Suppressor macrophage (primary cell): ENCODE measurements around the gene ADAMTS7.
"Not testable (repeated sequence)": the region's sequence is repeated elsewhere in the genome, so short reads cannot be mapped to it uniquely, and the experiment has no call there.

Experiments
- DNase-seq, 4 experiments: peaks; one replicate each; pipeline ENCODE4 v3.0.0-alpha.2; 2020 to 2022

The ADAMTS7 gene

DNA sequence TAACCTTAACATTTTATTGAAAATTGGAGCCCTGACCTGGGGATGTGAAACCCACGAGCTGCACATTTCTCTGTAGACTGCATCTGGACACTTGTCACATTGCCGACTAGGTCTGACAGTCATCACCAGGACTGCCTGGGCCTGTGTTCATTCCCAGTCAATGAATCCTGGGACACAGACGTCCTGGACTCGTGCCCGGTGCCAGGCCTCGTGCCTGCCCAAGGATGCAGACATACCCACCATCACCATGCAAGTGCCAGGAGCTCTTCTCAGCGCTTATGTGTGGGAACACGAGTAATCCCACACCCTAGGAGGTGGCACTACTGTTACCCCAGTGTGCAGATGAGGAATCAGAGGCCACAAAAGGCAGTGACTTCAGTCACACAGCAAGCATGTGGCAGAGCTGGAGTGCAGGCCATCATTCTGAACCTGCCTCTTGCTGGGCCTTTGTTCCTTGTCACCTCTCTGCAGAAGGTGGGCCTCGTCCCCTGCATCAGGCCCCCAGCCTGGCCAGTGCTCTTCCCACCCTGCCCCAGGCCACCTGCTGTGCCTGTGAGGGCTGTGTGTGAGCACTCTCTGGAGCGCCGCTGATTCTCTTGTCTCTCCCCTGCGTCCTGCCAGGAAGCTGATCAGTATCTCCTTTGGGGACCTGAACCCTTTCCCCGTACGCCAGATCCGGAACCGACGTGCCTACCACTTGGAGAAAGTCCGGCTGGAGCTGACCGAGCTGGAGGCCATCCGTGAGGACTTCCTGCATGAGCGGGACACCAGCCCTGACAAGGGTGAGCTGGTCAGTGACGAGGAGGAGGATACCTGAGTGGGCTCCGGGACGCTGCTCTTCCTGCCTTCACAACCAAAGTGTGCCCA lies 58.5 kb downstream of the ADAMTS7 start:
- DNase-seq, result no peak

DNA sequence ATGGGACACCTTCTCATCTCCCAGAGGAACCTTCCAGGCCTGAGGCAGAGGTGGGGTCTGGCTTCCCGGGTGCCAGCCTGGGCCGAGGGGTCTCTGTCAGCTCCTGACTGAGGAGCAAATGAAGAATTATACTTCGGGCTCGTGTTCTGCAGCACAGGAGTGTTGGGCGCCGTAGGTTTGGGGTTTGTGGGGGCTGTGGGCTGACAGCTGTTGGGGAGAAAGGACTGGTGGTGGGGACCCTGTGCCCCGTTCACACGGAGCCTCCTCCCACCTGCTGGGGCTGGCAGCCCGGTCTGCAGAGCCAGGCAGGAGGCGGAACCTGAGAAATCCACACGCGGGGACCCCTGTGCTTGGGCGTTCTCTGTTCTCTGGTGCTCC lies 59.7 kb downstream of the ADAMTS7 start:
- DNase-seq, result no peak

DNA sequence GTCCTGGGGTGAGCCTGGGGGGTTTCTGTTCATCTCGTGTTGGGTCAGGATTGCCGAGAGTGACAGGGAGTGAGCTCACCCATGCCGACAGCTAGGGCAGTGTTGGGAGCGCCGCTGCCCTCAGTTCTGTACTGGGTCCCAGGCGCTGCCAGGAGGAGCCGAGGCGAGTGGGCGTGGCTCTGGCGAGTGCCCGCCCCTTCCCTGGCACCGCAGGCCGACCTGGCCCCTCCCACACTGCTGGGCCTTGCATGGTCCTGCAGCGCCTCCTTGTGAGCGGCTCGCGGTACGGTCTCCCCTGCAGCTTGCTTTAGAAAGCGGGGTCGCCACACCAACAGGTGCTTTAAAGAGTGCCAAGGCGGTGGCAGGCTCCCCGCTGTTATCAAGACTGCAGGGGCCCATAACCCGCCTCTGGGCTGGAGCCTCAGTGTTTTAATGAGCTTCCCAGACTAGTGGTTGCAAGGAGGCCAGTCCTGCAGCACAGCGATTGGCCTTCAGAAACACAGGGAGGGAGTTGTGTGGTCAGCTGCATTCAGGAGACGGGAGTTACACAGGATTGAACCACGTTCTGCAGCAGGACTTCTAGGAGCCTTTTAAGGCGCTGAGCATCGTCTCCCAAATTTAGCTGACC lies 60.2 kb downstream of the ADAMTS7 start:
- peak; percentile 91 to 97 (median 93) for DNase-seq

DNA sequence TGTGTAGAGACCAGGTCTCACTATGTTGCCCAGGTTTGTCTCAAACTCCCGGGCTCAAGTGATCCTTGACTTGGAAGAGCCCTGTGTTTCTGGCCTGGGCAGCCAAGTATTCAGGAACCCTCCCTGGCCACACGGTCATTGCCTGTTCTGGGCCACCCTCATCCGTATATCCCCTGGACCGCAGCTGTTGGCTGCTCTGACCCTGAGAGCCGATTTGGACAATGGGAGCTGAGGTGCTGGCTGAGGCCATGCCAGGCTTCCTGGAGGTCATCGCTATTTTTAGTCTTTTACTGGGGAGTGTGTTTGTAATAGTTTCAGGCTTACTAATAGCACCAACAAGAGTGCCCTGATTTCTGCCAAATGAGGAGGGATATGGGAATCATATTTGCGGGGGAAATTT lies 60.7 kb downstream of the ADAMTS7 start:
- no peak for DNase-seq

- DNase-seq, result no peak
These were observed 61.4 kb downstream of the ADAMTS7 start for GRCh38 chr15:78749831-78750230.

GRCh38 chr15:78747877-78748276 lies 63.4 kb downstream of the ADAMTS7 start:
- DNase-seq, result not testable (repeated sequence)

- not testable (repeated sequence) for DNase-seq
These were observed 69.6 kb downstream of the ADAMTS7 start for GRCh38 chr15:78741674-78742073.

- no peak for DNase-seq
These were observed 70.4 kb downstream of the ADAMTS7 start for GRCh38 chr15:78740904-78741274.

DNA sequence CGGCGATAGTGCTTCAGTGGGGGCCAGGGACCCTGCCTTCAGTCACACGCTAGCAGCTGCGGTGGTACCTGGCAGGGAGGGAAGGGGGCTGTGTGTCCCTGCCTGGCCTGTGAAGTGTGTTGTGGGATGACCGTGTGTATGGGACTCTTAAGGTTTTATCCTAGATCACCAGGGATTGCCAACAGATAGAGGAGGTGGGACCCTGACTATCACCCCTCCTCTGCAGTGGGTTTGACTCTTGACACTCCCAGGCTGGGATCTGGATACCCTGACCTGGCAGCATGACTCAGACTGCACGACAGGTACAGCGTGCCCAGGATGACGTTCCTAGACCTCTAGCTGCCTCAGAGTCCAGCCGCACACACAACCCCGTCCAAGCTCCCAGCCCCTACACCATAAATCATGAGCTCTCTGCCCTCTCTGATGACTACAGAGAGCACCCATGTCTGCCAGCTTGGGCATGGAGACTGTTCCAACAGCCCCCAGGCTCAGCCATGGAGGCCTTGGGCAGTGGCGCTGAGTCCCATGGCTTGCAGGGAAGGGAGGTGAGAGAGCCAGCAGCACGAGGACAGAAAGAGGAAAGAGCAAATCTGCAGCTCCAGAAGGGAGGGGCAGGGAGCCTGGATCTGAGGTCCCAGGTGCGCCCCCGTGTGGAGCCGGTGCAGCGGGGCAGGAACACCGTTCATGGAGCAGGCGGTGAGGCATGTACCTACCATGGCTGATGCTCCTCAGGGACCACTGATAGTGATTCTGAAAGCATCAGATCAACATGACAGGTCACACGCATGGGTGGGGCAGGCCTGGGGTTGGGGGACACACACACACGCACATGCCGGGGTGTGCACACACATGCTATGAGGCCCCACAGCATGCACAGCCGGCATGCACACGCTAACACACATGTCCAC lies 71.0 kb downstream of the ADAMTS7 start:
- DNase-seq, result peak; percentile 74 to 96 (median 78)

DNA sequence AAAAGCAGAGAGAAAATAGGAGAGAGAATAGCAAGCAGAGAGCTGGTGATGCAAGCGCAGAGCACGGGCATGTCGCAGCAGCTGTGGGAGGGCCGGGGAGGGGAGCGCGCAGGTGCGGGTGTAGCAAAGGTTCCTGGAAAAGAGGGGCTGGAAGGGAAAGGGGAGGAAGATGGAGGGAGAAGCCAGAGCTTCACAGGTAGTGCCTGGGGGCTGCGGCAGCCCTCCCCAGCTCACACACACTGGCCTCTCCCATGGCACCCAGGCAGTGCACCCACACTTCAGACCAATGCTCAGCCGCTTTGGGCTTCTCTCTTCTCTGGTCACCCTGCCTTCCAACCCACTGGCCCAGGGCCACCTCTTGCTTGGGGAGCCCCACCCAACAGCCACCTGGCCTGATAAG lies 72.1 kb downstream of the ADAMTS7 start:
- DNase-seq, result no peak

GRCh38 chr15:78737931-78738558 lies 73.2 kb downstream of the ADAMTS7 start:
- DNase-seq, result peak; percentile 50 to 74 (median 72)

DNA sequence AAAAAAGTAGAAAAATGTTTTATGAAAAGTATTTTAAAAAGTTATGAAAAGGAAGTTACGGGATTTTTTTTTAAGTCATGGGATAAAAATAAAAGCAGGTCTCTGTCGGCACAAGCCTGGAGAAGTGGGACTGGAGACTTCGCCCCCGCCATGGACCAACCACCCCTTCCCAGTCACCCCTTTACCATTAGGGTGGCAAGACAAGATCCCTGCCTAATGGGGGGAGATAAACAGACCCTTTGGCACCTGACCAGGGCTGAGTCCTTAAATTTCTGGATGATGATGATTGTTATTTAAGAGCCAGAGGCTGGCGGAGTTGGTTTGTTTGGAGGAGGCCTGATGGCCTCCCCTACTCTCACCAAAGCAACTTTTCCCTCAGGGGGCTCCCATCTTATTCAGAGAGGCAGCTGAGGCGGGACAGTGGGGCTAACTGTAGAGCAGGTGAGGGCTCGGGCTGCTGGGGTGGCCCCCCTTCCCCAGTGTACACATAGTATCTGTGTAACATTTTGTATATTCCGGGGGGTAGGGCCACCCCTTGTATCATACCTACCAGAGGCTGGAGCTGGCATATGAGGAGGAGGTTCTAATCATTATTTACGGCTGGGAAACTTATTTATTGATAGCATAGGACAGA lies 74.0 kb downstream of the ADAMTS7 start:
- no peak for DNase-seq

DNA sequence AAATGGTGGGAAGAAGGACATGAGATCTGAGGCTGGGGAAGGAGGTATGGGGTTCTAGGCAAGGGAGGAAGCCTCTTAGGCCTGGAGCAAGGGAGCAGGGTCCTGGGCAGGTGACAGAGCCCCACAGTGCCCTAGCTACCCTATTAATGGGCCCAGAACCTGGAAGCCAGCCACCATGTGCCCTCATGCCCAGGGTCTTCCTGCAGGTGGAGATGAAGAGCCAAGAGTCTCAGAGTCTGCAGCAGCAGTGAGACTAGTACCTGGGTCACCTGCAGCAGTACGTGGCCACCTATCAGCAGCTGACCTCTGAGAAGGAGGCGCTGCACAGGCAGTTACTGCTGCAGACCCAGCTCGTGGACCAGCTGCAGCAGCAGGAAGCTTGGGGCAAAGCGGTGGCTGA lies 75.0 kb downstream of the ADAMTS7 start:
- DNase-seq, result not testable (repeated sequence)

- DNase-seq, result no peak
These were observed 76.7 kb downstream of the ADAMTS7 start for GRCh38 chr15:78734451-78735064.

- DNase-seq, result no peak
These were observed 78.6 kb downstream of the ADAMTS7 start for GRCh38 chr15:78732634-78733033.

GRCh38 chr15:78730955-78731354 lies 80.3 kb downstream of the ADAMTS7 start:
- no peak for DNase-seq

DNA sequence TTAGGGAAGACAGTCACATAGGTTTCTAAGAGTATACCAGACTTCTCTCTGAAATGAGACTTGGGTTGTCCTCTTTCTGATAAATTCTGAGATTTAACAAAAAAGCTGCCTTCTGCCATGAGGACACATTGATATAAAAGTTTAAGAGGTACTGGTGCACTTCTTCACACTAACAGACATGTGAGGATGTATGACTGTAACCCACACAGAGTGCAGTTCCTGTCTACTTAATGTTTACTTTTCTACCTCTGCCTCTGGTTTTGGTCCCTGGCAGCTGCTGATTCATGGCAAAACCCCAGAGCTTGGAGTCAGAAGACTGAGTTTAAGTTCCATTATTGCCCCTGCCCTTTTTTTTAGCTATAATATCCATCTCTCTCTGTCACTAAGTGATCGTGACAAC lies 82.8 kb downstream of the ADAMTS7 start:
- not testable (repeated sequence) for DNase-seq

- DNase-seq, result no peak
These were observed 83.7 kb downstream of the ADAMTS7 start for GRCh38 chr15:78727561-78727960.

- DNase-seq, result peak; percentile 26 to 48 (median 33)
These were observed 84.3 kb downstream of the ADAMTS7 start for GRCh38 chr15:78726870-78727551.

- DNase-seq, result peak in 1 of 4 experiments; percentile 15
These were observed 91.3 kb downstream of the ADAMTS7 start for GRCh38 chr15:78719819-78720450.
